Central memory CD4-positive, alpha-beta T cell (primary cell): ENCODE data around the gene RYR2.

Experiments
- DNase-seq: peaks from one replicate; pipeline ENCODE4 v3.0.0; 2022

RYR2 gene

GRCh38 chr1:237471377-237471776 is 429.4 kb downstream of the RYR2 start:
- no peak for DNase-seq

GRCh38 chr1:237471956-237472355 is 430.0 kb downstream of the RYR2 start:
- DNase-seq: no peak

- DNase-seq: no peak
Observed at GRCh38 chr1:237473854-237474253, 431.9 kb downstream of the RYR2 start.

- DNase-seq: no peak
Observed at GRCh38 chr1:237478082-237478481, 436.1 kb downstream of the RYR2 start.

GRCh38 chr1:237478842-237479241 is 436.9 kb downstream of the RYR2 start:
- no peak for DNase-seq

- DNase-seq: no peak
Observed at GRCh38 chr1:237482777-237483176, 440.8 kb downstream of the RYR2 start.

GRCh38 chr1:237492359-237492758 is 450.4 kb downstream of the RYR2 start:
- no peak for DNase-seq

GRCh38 chr1:237500566-237500965 is 458.6 kb downstream of the RYR2 start:
- DNase-seq: no peak

- no peak for DNase-seq
Observed at GRCh38 chr1:237503292-237503691, 461.3 kb downstream of the RYR2 start.

- no peak for DNase-seq
Observed at GRCh38 chr1:237507005-237507404, 465.0 kb downstream of the RYR2 start.

- no peak for DNase-seq
Observed at GRCh38 chr1:237509748-237510147, 467.8 kb downstream of the RYR2 start.

GRCh38 chr1:237525102-237525501 is 483.1 kb downstream of the RYR2 start:
- no peak for DNase-seq

GRCh38 chr1:237527761-237528160 is 485.8 kb downstream of the RYR2 start:
- DNase-seq: no peak

- DNase-seq: no peak
Observed at GRCh38 chr1:237528545-237528944, 486.6 kb downstream of the RYR2 start.

- DNase-seq: no peak
Observed at GRCh38 chr1:237539055-237539454, 497.1 kb downstream of the RYR2 start.

- no peak for DNase-seq
Observed at GRCh38 chr1:237542525-237543418, 500.8 kb downstream of the RYR2 start.

GRCh38 chr1:237553078-237553477 is 511.1 kb downstream of the RYR2 start:
- no peak for DNase-seq

GRCh38 chr1:237556911-237557310 is 514.9 kb downstream of the RYR2 start:
- no peak for DNase-seq

- peak; percentile 16 for DNase-seq
Observed at GRCh38 chr1:237562242-237562823, 520.3 kb downstream of the RYR2 start.

GRCh38 chr1:237565236-237565635 is 523.3 kb downstream of the RYR2 start:
- no peak for DNase-seq

GRCh38 chr1:237566581-237566980 is 524.6 kb downstream of the RYR2 start:
- no peak for DNase-seq

- DNase-seq: no peak
Observed at GRCh38 chr1:237568955-237569354, 527.0 kb downstream of the RYR2 start.

GRCh38 chr1:237570530-237570929 is 528.5 kb downstream of the RYR2 start:
- no peak for DNase-seq

- DNase-seq: no peak
Observed at GRCh38 chr1:237574536-237574935, 532.6 kb downstream of the RYR2 start.
